HL-60 (cell line): ENCODE measurements around the gene LRP1-AS.

Source experiments
- DNase-seq, 2 experiments: peaks; one replicate each; pipeline ENCODE4 v3.0.0-alpha.2; 2010 to 2020; ENCODE audit warnings: low read depth in 1 of 2, low spot score in 1 of 2
- H3K27ac ChIP-seq: fragments of 250-450 bp; sonication (Bioruptor Pico); replicated peaks from 2 replicates; pipeline ENCODE4 v1.5.1; 2020; ENCODE audit warnings: mild to moderate bottlenecking, moderate library complexity
- H3K27me3 ChIP-seq: fragments of 250-450 bp; sonication (Bioruptor Pico); 2 replicates; pipeline ENCODE4 v1.5.1; 2021; ENCODE audit warnings: mild to moderate bottlenecking, moderate library complexity; ENCODE audit not compliant: insufficient read depth, poor library complexity, severe bottlenecking
- H3K4me3 ChIP-seq: replicated peaks from 2 replicates; pipeline ENCODE4 v1.5.1; 2011; ENCODE audit warnings: mild to moderate bottlenecking, control low read depth, low read length; ENCODE audit not compliant: insufficient read depth
- CTCF ChIP-seq: IDR thresholded peaks from one replicate; pipeline ENCODE4 v1.5.1; 2011; ENCODE audit warnings: low read length, control low read depth, inconsistent platforms; ENCODE audit not compliant: insufficient read depth
- GABPA ChIP-seq: IDR thresholded peaks from 2 replicates; pipeline ENCODE4 v1.6.1; 2012; ENCODE audit warnings: low read depth
- POLR2AphosphoS5 ChIP-seq: IDR thresholded peaks from 2 replicates; pipeline ENCODE4 v1.6.1; 2012; ENCODE audit warnings: low read depth
- REST ChIP-seq: IDR thresholded peaks from 2 replicates; pipeline ENCODE4 v1.6.1; 2012; ENCODE audit warnings: low read depth; ENCODE audit not compliant: insufficient replicate concordance
- SPI1 ChIP-seq: IDR thresholded peaks from 2 replicates; pipeline ENCODE4 v1.6.1; 2012; ENCODE audit warnings: low read depth, mild to moderate bottlenecking, borderline replicate concordance

The LRP1-AS gene

GRCh38 chr12:57156701-57157403 lies 9.4 kb upstream of the LRP1-AS start:
- Histone ChIP-seq H3K27ac (no peak overlapping the region), H3K27me3 (no peaks in the 10 kb centered on the region), H3K4me3 (no peak overlapping the region)
- TF ChIP-seq SPI1: 0 out of 2 replicates have a peak, but pooled peaks have one; percentile 39
- no peak for TF ChIP-seq REST
- peak in 1 of 2 experiments; percentile 66 for DNase-seq

- no peak; the same call in 1 of the 2 replicates for TF ChIP-seq SPI1
- TF ChIP-seq REST: no peak
- no peak for TF ChIP-seq GABPA
- no peak for TF ChIP-seq POLR2AphosphoS5
- no peak for TF ChIP-seq CTCF
- Histone ChIP-seq H3K4me3 (no peak overlapping the region), H3K27me3 (no peaks in the 10 kb centered on the region), H3K27ac (no peak overlapping the region)
- DNase-seq: no peak
These were observed 7.5 kb upstream of the LRP1-AS start for GRCh38 chr12:57154804-57155434.

GRCh38 chr12:57154076-57154475 lies 6.7 kb upstream of the LRP1-AS start:
- Histone ChIP-seq H3K4me3 (no peak overlapping the region), H3K27me3 (no peaks in the 10 kb centered on the region), H3K27ac (no peak overlapping the region)
- DNase-seq: no peak
- TF ChIP-seq CTCF (no peak), POLR2AphosphoS5 (no peak), SPI1 (no peak), GABPA (no peak), REST (no peak)
